ENCODE data around the gene ATXN7L1.

The ATXN7L1 gene

GRCh38 chr7:105584165-105584564 is 292.2 kb downstream of the ATXN7L1 start:
- no peaks in the 10 kb centered on the region for H3K36me3 ChIP-seq (ENCODE audit: control insufficient read depth, insufficient read depth, low read length)
- H3K4me1 ChIP-seq (ENCODE audit: control insufficient read depth, insufficient read depth, low read length): peaks cover 4% of the 10 kb centered on the region
- no peaks in the 10 kb centered on the region for H3K27me3 ChIP-seq (ENCODE audit: control insufficient read depth, insufficient read depth, low read length)
- no peaks in the 10 kb centered on the region for H3K9me3 ChIP-seq (ENCODE audit: control insufficient read depth, low read length)
- no peak overlapping the region for H3K4me3 ChIP-seq (ENCODE audit: low read length)
- H3K9ac ChIP-seq (ENCODE audit: low read length): no peak overlapping the region

- Histone ChIP-seq H3K9ac (ENCODE audit: low read length) (no peak overlapping the region), H3K4me3 (ENCODE audit: low read length) (no peak overlapping the region), H3K27me3 (ENCODE audit: control insufficient read depth, insufficient read depth, low read length) (no peaks in the 10 kb centered on the region)
These were observed 293.3 kb downstream of the ATXN7L1 start for GRCh38 chr7:105583061-105583460.

GRCh38 chr7:105581066-105581811 is 295.2 kb downstream of the ATXN7L1 start, which contains the start of gene EFCAB10:
Gene EFCAB10 (minus strand): TSS chr7:105581493. CDS start chr7:105581463, 30 bp downstream.
- Histone ChIP-seq H3K4me1 (ENCODE audit: control insufficient read depth, insufficient read depth, low read length) (peaks cover 4% of the 10 kb centered on the region), H3K9me3 (ENCODE audit: control insufficient read depth, low read length) (no peaks in the 10 kb centered on the region), H3K27me3 (ENCODE audit: control insufficient read depth, insufficient read depth, low read length) (no peaks in the 10 kb centered on the region), H3K36me3 (ENCODE audit: control insufficient read depth, insufficient read depth, low read length) (no peaks in the 10 kb centered on the region), H3K9ac (ENCODE audit: low read length) (no peak within 1 kb of the TSS), H3K4me3 (ENCODE audit: low read length) (no peak within 1 kb of the TSS)

More at GRCh38 chr7:105583061-105583460, 293.3 kb downstream of the ATXN7L1 start:
- Histone ChIP-seq H3K9me3 (ENCODE audit: control insufficient read depth, low read length) (no peaks in the 10 kb centered on the region), H3K4me1 (ENCODE audit: control insufficient read depth, insufficient read depth, low read length) (peaks cover 4% of the 10 kb centered on the region), H3K36me3 (ENCODE audit: control insufficient read depth, insufficient read depth, low read length) (no peaks in the 10 kb centered on the region)

- no peaks in the 10 kb centered on the region for H3K36me3 ChIP-seq (ENCODE audit: control insufficient read depth, insufficient read depth, low read length)
- no peaks in the 10 kb centered on the region for H3K27me3 ChIP-seq (ENCODE audit: control insufficient read depth, insufficient read depth, low read length)
- no peaks in the 10 kb centered on the region for H3K9me3 ChIP-seq (ENCODE audit: control insufficient read depth, low read length)
- no peak overlapping the region for H3K9ac ChIP-seq (ENCODE audit: low read length)
- H3K4me1 ChIP-seq (ENCODE audit: control insufficient read depth, insufficient read depth, low read length): peaks cover 4% of the 10 kb centered on the region
- H3K4me3 ChIP-seq (ENCODE audit: low read length): no peak overlapping the region
These were observed 296.2 kb downstream of the ATXN7L1 start for GRCh38 chr7:105580022-105580740.

GRCh38 chr7:105578496-105578895 is 297.9 kb downstream of the ATXN7L1 start:
- H3K4me3 ChIP-seq (ENCODE audit: low read length): no peak overlapping the region
- H3K27me3 ChIP-seq (ENCODE audit: control insufficient read depth, insufficient read depth, low read length): no peaks in the 10 kb centered on the region
- peaks cover 4% of the 10 kb centered on the region for H3K4me1 ChIP-seq (ENCODE audit: control insufficient read depth, insufficient read depth, low read length)
- H3K9ac ChIP-seq (ENCODE audit: low read length): no peak overlapping the region
- no peaks in the 10 kb centered on the region for H3K9me3 ChIP-seq (ENCODE audit: control insufficient read depth, low read length)
- no peaks in the 10 kb centered on the region for H3K36me3 ChIP-seq (ENCODE audit: control insufficient read depth, insufficient read depth, low read length)

GRCh38 chr7:105577251-105577650 is 299.1 kb downstream of the ATXN7L1 start:
- no peaks in the 10 kb centered on the region for H3K27me3 ChIP-seq (ENCODE audit: control insufficient read depth, insufficient read depth, low read length)
- no peak overlapping the region for H3K9ac ChIP-seq (ENCODE audit: low read length)
- H3K4me1 ChIP-seq (ENCODE audit: control insufficient read depth, insufficient read depth, low read length): peaks cover 4% of the 10 kb centered on the region
- H3K9me3 ChIP-seq (ENCODE audit: control insufficient read depth, low read length): no peaks in the 10 kb centered on the region
- H3K36me3 ChIP-seq (ENCODE audit: control insufficient read depth, insufficient read depth, low read length): no peaks in the 10 kb centered on the region
- H3K4me3 ChIP-seq (ENCODE audit: low read length): no peak overlapping the region

- H3K4me1 ChIP-seq (ENCODE audit: control insufficient read depth, insufficient read depth, low read length): no peaks in the 10 kb centered on the region
- H3K36me3 ChIP-seq (ENCODE audit: control insufficient read depth, insufficient read depth, low read length): no peaks in the 10 kb centered on the region
- no peaks in the 10 kb centered on the region for H3K27me3 ChIP-seq (ENCODE audit: control insufficient read depth, insufficient read depth, low read length)
- H3K4me3 ChIP-seq (ENCODE audit: low read length): no peak overlapping the region
- no peak overlapping the region for H3K9ac ChIP-seq (ENCODE audit: low read length)
- no peaks in the 10 kb centered on the region for H3K9me3 ChIP-seq (ENCODE audit: control insufficient read depth, low read length)
These were observed 304.5 kb downstream of the ATXN7L1 start for GRCh38 chr7:105571891-105572290.

- Histone ChIP-seq H3K27me3 (ENCODE audit: control insufficient read depth, insufficient read depth, low read length) (no peaks in the 10 kb centered on the region), H3K4me1 (ENCODE audit: control insufficient read depth, insufficient read depth, low read length) (no peaks in the 10 kb centered on the region), H3K4me3 (ENCODE audit: low read length) (no peak overlapping the region), H3K9me3 (ENCODE audit: control insufficient read depth, low read length) (no peaks in the 10 kb centered on the region), H3K9ac (ENCODE audit: low read length) (no peak overlapping the region), H3K36me3 (ENCODE audit: control insufficient read depth, insufficient read depth, low read length) (peaks cover 4% of the 10 kb centered on the region)
These were observed 308.6 kb downstream of the ATXN7L1 start for GRCh38 chr7:105567821-105568220.

GRCh38 chr7:105567024-105567423 is 309.4 kb downstream of the ATXN7L1 start:
- Histone ChIP-seq H3K36me3 (ENCODE audit: control insufficient read depth, insufficient read depth, low read length) (peaks cover 4% of the 10 kb centered on the region), H3K9ac (ENCODE audit: low read length) (no peak overlapping the region), H3K27me3 (ENCODE audit: control insufficient read depth, insufficient read depth, low read length) (no peaks in the 10 kb centered on the region), H3K9me3 (ENCODE audit: control insufficient read depth, low read length) (no peaks in the 10 kb centered on the region), H3K4me3 (ENCODE audit: low read length) (no peak overlapping the region), H3K4me1 (ENCODE audit: control insufficient read depth, insufficient read depth, low read length) (no peaks in the 10 kb centered on the region)

GRCh38 chr7:105565190-105565589 is 311.2 kb downstream of the ATXN7L1 start:
- Histone ChIP-seq H3K9me3 (ENCODE audit: control insufficient read depth, low read length) (no peaks in the 10 kb centered on the region), H3K27me3 (ENCODE audit: control insufficient read depth, insufficient read depth, low read length) (no peaks in the 10 kb centered on the region), H3K9ac (ENCODE audit: low read length) (no peak overlapping the region), H3K4me3 (ENCODE audit: low read length) (no peak overlapping the region), H3K36me3 (ENCODE audit: control insufficient read depth, insufficient read depth, low read length) (peaks cover 4% of the 10 kb centered on the region), H3K4me1 (ENCODE audit: control insufficient read depth, insufficient read depth, low read length) (no peaks in the 10 kb centered on the region)

- H3K27me3 ChIP-seq (ENCODE audit: control insufficient read depth, insufficient read depth, low read length): no peaks in the 10 kb centered on the region
- peaks cover 3% of the 10 kb centered on the region for H3K36me3 ChIP-seq (ENCODE audit: control insufficient read depth, insufficient read depth, low read length)
- no peak overlapping the region for H3K4me3 ChIP-seq (ENCODE audit: low read length)
- H3K9ac ChIP-seq (ENCODE audit: low read length): no peak overlapping the region
- H3K4me1 ChIP-seq (ENCODE audit: control insufficient read depth, insufficient read depth, low read length): no peaks in the 10 kb centered on the region
- H3K9me3 ChIP-seq (ENCODE audit: control insufficient read depth, low read length): no peaks in the 10 kb centered on the region
These were observed 316.5 kb downstream of the ATXN7L1 start for GRCh38 chr7:105559926-105560325.
